ENCODE data around the gene ZNF446.
A peak's percentile ranks its signal among the peaks of the same experiment; 100 is the strongest.

Gene ZNF446

GRCh38 chr19:58520257-58520599 is 44.1 kb downstream of the ZNF446 start:
- Histone ChIP-seq H3K4me3 (ENCODE audit: low read length in 2 of 2) (peak overlapping the region; percentile 90 to 94), H3K36me3 (ENCODE audit: control insufficient read depth in 2 of 2, insufficient read depth in 2 of 2, low read length in 2 of 2) (peaks cover 11 to 13% of the 10 kb centered on the region in 2 donors), H3K27ac (ENCODE audit: low read depth in 2 of 2, low read length in 2 of 2) (peak overlapping the region; percentile 98), H3K4me1 (ENCODE audit: control insufficient read depth in 2 of 2, insufficient read depth in 2 of 2, low read length in 2 of 2) (peaks cover 24 to 25% of the 10 kb centered on the region in 2 donors), H3K27me3 (ENCODE audit: control insufficient read depth in 2 of 2, insufficient read depth in 2 of 2, low read length in 2 of 2) (no peaks in the 10 kb centered on the region), H3K9ac (ENCODE audit: low read depth in 1 of 2, low read length in 2 of 2) (peak overlapping the region; percentile 87 to 90), H3K9me3 (ENCODE audit: control insufficient read depth in 2 of 2, low read length in 2 of 2) (no peaks in the 10 kb centered on the region)

- H3K9ac ChIP-seq (ENCODE audit: low read depth in 1 of 2, low read length in 2 of 2), result peak overlapping the region in 1 of 2 donors; percentile 0
These were observed 45.5 kb downstream of the ZNF446 start for GRCh38 chr19:58521651-58522050.

GRCh38 chr19:58522709-58523108 is 46.6 kb downstream of the ZNF446 start:
- Histone ChIP-seq H3K9me3 (ENCODE audit: control insufficient read depth in 2 of 2, low read length in 2 of 2) (no peaks in the 10 kb centered on the region), H3K36me3 (ENCODE audit: control insufficient read depth in 2 of 2, insufficient read depth in 2 of 2, low read length in 2 of 2) (peaks cover 0 to under 1% of the 10 kb centered on the region in 2 donors), H3K27me3 (ENCODE audit: control insufficient read depth in 2 of 2, insufficient read depth in 2 of 2, low read length in 2 of 2) (no peaks in the 10 kb centered on the region), H3K27ac (ENCODE audit: low read depth in 2 of 2, low read length in 2 of 2) (no peak overlapping the region), H3K9ac (ENCODE audit: low read depth in 1 of 2, low read length in 2 of 2) (no peak overlapping the region), H3K4me3 (ENCODE audit: low read length in 2 of 2) (no peak overlapping the region), H3K4me1 (ENCODE audit: control insufficient read depth in 2 of 2, insufficient read depth in 2 of 2, low read length in 2 of 2) (peaks cover 19 to 21% of the 10 kb centered on the region in 2 donors)

More at GRCh38 chr19:58521651-58522050, 45.5 kb downstream of the ZNF446 start:
- Histone ChIP-seq H3K4me1 (ENCODE audit: control insufficient read depth in 2 of 2, insufficient read depth in 2 of 2, low read length in 2 of 2) (peaks cover 24 to 25% of the 10 kb centered on the region in 2 donors), H3K4me3 (ENCODE audit: low read length in 2 of 2) (no peak overlapping the region), H3K27me3 (ENCODE audit: control insufficient read depth in 2 of 2, insufficient read depth in 2 of 2, low read length in 2 of 2) (no peaks in the 10 kb centered on the region), H3K27ac (ENCODE audit: low read depth in 2 of 2, low read length in 2 of 2) (peak overlapping the region in 1 of 2 donors; percentile 32), H3K36me3 (ENCODE audit: control insufficient read depth in 2 of 2, insufficient read depth in 2 of 2, low read length in 2 of 2) (peaks cover 4 to 9% of the 10 kb centered on the region in 2 donors), H3K9me3 (ENCODE audit: control insufficient read depth in 2 of 2, low read length in 2 of 2) (no peaks in the 10 kb centered on the region)

- H3K27ac ChIP-seq (ENCODE audit: low read depth in 2 of 2, low read length in 2 of 2), result no peak overlapping the region
- H3K9ac ChIP-seq (ENCODE audit: low read depth in 1 of 2, low read length in 2 of 2), result no peak overlapping the region
- H3K4me1 ChIP-seq (ENCODE audit: control insufficient read depth in 2 of 2, insufficient read depth in 2 of 2, low read length in 2 of 2), result no peaks in the 10 kb centered on the region
- H3K27me3 ChIP-seq (ENCODE audit: control insufficient read depth in 2 of 2, insufficient read depth in 2 of 2, low read length in 2 of 2), result no peaks in the 10 kb centered on the region
- no peaks in the 10 kb centered on the region for H3K36me3 ChIP-seq (ENCODE audit: control insufficient read depth in 2 of 2, insufficient read depth in 2 of 2, low read length in 2 of 2)
- H3K4me3 ChIP-seq (ENCODE audit: low read length in 2 of 2), result no peak overlapping the region
- H3K9me3 ChIP-seq (ENCODE audit: control insufficient read depth in 2 of 2, low read length in 2 of 2), result no peaks in the 10 kb centered on the region
These were observed 53.3 kb downstream of the ZNF446 start for GRCh38 chr19:58529405-58529804.

Measured in mucosa of rectum (tissue), 2 donors.